GM12878 (cell line): ENCODE results near the gene LACRT. TPM values are rescaled to one million over a fixed set of nuclear protein-coding genes. Genes with fewer than 3 reads are reported as not detected.

Experiments
- ATAC-seq: fragments of 200-7000 bp; cut with Tn5 transposase; 3 replicates; pipeline ENCODE4 v1.9.1; 2020; ENCODE audit warnings: mild to moderate bottlenecking, moderate library complexity
- BruUV-seq: library from RNA; stranded (reverse); fragments of 400-500 nt; replicated peaks from 2 replicates; lab custom pipeline; 2021; lab: Mats Ljungman, UMichigan
- CTCF ChIA-PET: fragments of 300-600 bp; sonication (Branson Sonifier 250); formaldehyde crosslinking; extraction: SDS; loops from one replicate; lab custom pipeline; 2021; ENCODE audit warnings: inconsistent platforms; lab: Yijun Ruan, JAX
- POLR2A ChIA-PET: fragments of 350-600 bp; formaldehyde crosslinking; extraction: SDS; loops from one replicate; lab custom pipeline; 2021; ENCODE audit warnings: inconsistent platforms; lab: Charles Lee
- RAD21 ChIA-PET: fragments of 300-600 bp; sonication (Branson Sonifier 250); formaldehyde crosslinking; loops from one replicate; lab custom pipeline; 2023; ENCODE audit warnings: antibody characterized with exemption; ENCODE audit not compliant: unreplicated experiment; lab: Charles Lee
- SMC1A ChIA-PET: fragments of 300-600 bp; sonication (Branson Sonifier 250); formaldehyde crosslinking; loops from one replicate; lab custom pipeline; 2023; ENCODE audit not compliant: unreplicated experiment, uncharacterized antibody; lab: Charles Lee
- DNase-seq: peaks from one replicate; pipeline ENCODE4 v3.0.0-alpha.2; 2011; ENCODE audit warnings: low read depth, low spot score
- FAIRE-seq: peaks from 3 replicates; lab custom pipeline; 2011; peaks lifted over from hg19 to GRCh38; lab: Jason Lieb, UNC
- H2AFZ ChIP-seq: 2 replicates; pipeline ENCODE4 v1.6.0; 2011; ENCODE audit warnings: low read depth, low read length, control low read depth; ENCODE audit not compliant: control insufficient read depth
- H3K27ac ChIP-seq: 2 replicates; pipeline ENCODE4 v1.5.1; 2011; ENCODE audit warnings: control low read depth; ENCODE audit not compliant: control insufficient read depth, insufficient read depth
- H3K27me3 ChIP-seq, 2 experiments: replicated peaks in 1 of 2; 2 replicates each; pipeline versions ENCODE4 v1.6.0 to v1.6.1; 2011; ENCODE audit warnings: low read length in 1 of 2; ENCODE audit not compliant: control insufficient read depth in 2 of 2, insufficient read depth in 2 of 2
- H3K36me3 ChIP-seq, 2 experiments: 2 replicates each; pipeline ENCODE4 v1.5.1; 2011; ENCODE audit warnings: low read length in 1 of 2; ENCODE audit not compliant: control insufficient read depth in 2 of 2, insufficient read depth in 2 of 2
- H3K4me1 ChIP-seq: 2 replicates; pipeline ENCODE4 v1.6.1; 2011; ENCODE audit warnings: mild to moderate bottlenecking, low read length, moderate library complexity, mixed read lengths; ENCODE audit not compliant: control insufficient read depth, insufficient read depth
- H3K4me2 ChIP-seq: 2 replicates; pipeline ENCODE4 v1.6.0; 2011; ENCODE audit warnings: control low read depth; ENCODE audit not compliant: control insufficient read depth, insufficient read depth
- H3K4me3 ChIP-seq: fragments of 200-600 bp; sonication (generic); 2 replicates; pipeline ENCODE4 v1.5.1; 2016
- H3K79me2 ChIP-seq: 2 replicates; pipeline ENCODE4 v1.6.0; 2011; ENCODE audit warnings: low read length; ENCODE audit not compliant: control insufficient read depth, insufficient read depth
- H3K9ac ChIP-seq: 2 replicates; pipeline ENCODE4 v1.8.0; 2011; ENCODE audit warnings: low read length, control low read depth, mixed read lengths; ENCODE audit not compliant: control insufficient read depth, insufficient read depth
- H3K9me3 ChIP-seq: replicated peaks from 3 replicates; pipeline ENCODE4 v1.5.1; 2011; ENCODE audit warnings: mild to moderate bottlenecking, low read length; ENCODE audit not compliant: control insufficient read depth, insufficient read depth
- H4K20me1 ChIP-seq: 2 replicates; pipeline ENCODE4 v1.6.0; 2011; ENCODE audit not compliant: control insufficient read depth, insufficient read depth
- ASH2L ChIP-seq: fragments of 300-600, 200-600 bp; sonication (generic); IDR thresholded peaks from 2 replicates; pipeline ENCODE4 v1.6.1; 2017; ENCODE audit warnings: low read depth, mild to moderate bottlenecking, borderline replicate concordance
- BHLHE40 ChIP-seq, 2 experiments: fragments of 450-650 bp in 1 of 2; IDR thresholded peaks; 2 replicates each; pipeline ENCODE4 v1.6.1; 2011 to 2017; ENCODE audit warnings: low read depth in 2 of 2, borderline replicate concordance in 1 of 2, improper control_type of control experiment in 1 of 2, low read length in 1 of 2, mild to moderate bottlenecking in 1 of 2
- ELK1 ChIP-seq: IDR thresholded peaks from 2 replicates; pipeline ENCODE4 v1.6.1; 2012; ENCODE audit warnings: low read depth, low read length, improper control_type of control experiment
- NR2F1 ChIP-seq: fragments of 450-650 bp; conservative IDR thresholded peaks from 2 replicates; pipeline ENCODE4 v1.6.1; 2017; ENCODE audit warnings: mild to moderate bottlenecking
- ZBED1 ChIP-seq: IDR thresholded peaks from 2 replicates; pipeline ENCODE4 v1.6.1; 2016; ENCODE audit warnings: borderline replicate concordance
- ZSCAN29 ChIP-seq: fragments of 450-650 bp; IDR thresholded peaks from 2 replicates; pipeline ENCODE4 v1.6.1; 2017; ENCODE audit warnings: mild to moderate bottlenecking, moderate library complexity
- WGBS: methylation state at CpG from one replicate; pipeline ENCODE4 v1.1.6; 2016; ENCODE audit warnings: low lambda C conversion rate; ENCODE audit not compliant: insufficient replicate concordance, insufficient coverage; ENCODE audit errors: missing lambda C conversion rate; 5-methylcytosine and 5-hydroxymethylcytosine counted together
- in situ Hi-C: fragments of 300-500 bp; cut with MboI; formaldehyde crosslinking; loops from 9 replicates; pipeline ENCODE4 v1.14.3; 2018; ENCODE audit warnings: mixed read lengths
- intact Hi-C: fragments of 100-400 bp; cut with micrococcal nuclease; formaldehyde crosslinking; loops from one replicate; pipeline ENCODE4 v1.14.2; 2022; ENCODE audit not compliant: unreplicated experiment
- polyA plus RNA-seq, 11 experiments: library from polyadenylated mRNA; depleted of rRNA in 4 of 11; unstranded in 6 of 11; stranded (reverse) in 5 of 11; fragments of >200 nt; fragmentation: Nextera tagmentation in 4 of 11; fragmentation: Illumina TruSeq in 1 of 11; extraction: Ambion mirVana in 4 of 11; extraction: Trizol in 1 of 11; gene quantifications; 1 replicate in 1 of 11; 2 replicates in 10 of 11; pipeline versions ENCODE4 v1.2.1 to v1.2.3, GENCODE V29; 2011 to 2016; ENCODE audit warnings: inconsistent platforms in 2 of 11, missing spikeins in 2 of 11, low read depth in 1 of 11
- total RNA-seq, 4 experiments: library from RNA; depleted of rRNA in 3 of 4; stranded (reverse); fragments of >200 nt in 3 of 4; fragmentation: Illumina TruSeq in 1 of 4; extraction: Trizol in 1 of 4; gene quantifications; 2 replicates each; pipeline versions ENCODE4 v1.2.1 to v1.2.3, GENCODE V29; 2013 to 2021
- TF ChIP-seq, protein P1 (sequence below): fragments of 450-650 bp; IDR thresholded peaks from 2 replicates; pipeline ENCODE4 v1.6.1; 2017; ENCODE audit warnings: mild to moderate bottlenecking, low read depth, inconsistent platforms; ENCODE audit not compliant: poor library complexity, severe bottlenecking

LACRT gene
- total and polyA plus RNA-seq, 10 of the 15 experiments (the other 5 are each of a cell fraction or from before 2014, with no cell fraction given) = not detected

DNA sequence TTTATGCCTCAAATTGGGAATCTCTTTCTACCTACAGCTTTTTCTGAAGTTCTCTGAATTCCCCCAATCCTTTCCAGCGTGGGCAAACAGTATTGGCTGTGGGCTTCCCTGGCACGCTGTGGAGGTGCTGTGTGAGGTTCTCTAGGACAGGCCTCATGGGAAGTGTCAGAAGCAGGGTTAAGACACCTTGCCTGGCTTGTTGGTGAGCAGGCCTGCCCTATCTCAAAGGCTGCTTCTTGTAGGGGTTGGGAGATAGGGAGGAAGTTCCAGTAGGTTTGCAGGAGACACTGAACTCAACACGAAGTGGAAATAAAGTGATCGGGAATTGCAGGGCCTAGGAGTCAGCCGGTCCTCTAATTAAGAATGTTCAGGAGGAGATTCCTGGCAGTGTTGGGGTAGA is 43.4 kb upstream of the LACRT start:
- Histone ChIP-seq H3K27me3 (no peaks in the 10 kb centered on the region; a peak in 1 of 4 replicates), H3K4me3 (no peak overlapping the region), H4K20me1 (no peaks in the 10 kb centered on the region), H3K9me3 (no peaks in the 10 kb centered on the region), H2AFZ (no peak overlapping the region), H3K27ac (no peak overlapping the region), H3K79me2 (no peaks in the 10 kb centered on the region), H3K36me3 (no peaks in the 10 kb centered on the region), H3K9ac (no peak overlapping the region), H3K4me2 (no peak overlapping the region), H3K4me1 (no peaks in the 10 kb centered on the region)
- TF ChIP-seq BHLHE40 (IDR thresholded peaks at IDR 0.05; ENCODE audit: borderline replicate concordance in 1 of 2, low read depth in 2 of 2, low read length in 1 of 2) (no peak), ELK1 (no peak), NR2F1 (no peak), ZSCAN29 (no peak), ASH2L (no peak), ZBED1 (no peak)
- TF ChIP-seq, protein P1, sequence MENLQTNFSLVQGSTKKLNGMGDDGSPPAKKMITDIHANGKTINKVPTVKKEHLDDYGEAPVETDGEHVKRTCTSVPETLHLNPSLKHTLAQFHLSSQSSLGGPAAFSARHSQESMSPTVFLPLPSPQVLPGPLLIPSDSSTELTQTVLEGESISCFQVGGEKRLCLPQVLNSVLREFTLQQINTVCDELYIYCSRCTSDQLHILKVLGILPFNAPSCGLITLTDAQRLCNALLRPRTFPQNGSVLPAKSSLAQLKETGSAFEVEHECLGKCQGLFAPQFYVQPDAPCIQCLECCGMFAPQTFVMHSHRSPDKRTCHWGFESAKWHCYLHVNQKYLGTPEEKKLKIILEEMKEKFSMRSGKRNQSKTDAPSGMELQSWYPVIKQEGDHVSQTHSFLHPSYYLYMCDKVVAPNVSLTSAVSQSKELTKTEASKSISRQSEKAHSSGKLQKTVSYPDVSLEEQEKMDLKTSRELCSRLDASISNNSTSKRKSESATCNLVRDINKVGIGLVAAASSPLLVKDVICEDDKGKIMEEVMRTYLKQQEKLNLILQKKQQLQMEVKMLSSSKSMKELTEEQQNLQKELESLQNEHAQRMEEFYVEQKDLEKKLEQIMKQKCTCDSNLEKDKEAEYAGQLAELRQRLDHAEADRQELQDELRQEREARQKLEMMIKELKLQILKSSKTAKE = no peak
- no TSS peak for BruUV-seq
- ChIA-PET RAD21 (no interaction called here), SMC1A (no interaction called here), POLR2A (no interaction called here), CTCF (interaction anchor here (1.0 to 5.2 kb wide), 2 partner anchors 22 to 24 kb away, joined by 4 to 26 read pairs; no protein-coding TSS in a partner anchor)
- 45% methylated on average over 5 of the region's 5 CpGs for WGBS
- intact Hi-C loops = no loop called here
- DNase-seq (no peak), FAIRE-seq (no peak), ATAC-seq (no peak)
- in situ Hi-C loops = no loop called here
